Activated CD4-positive, alpha-beta T cell treated with anti-CD3 and anti-CD28 coated beads, Interleukin-2, amount 10 ng/mL, durations not matched to agents 24 days and 14 days (primary cell): ENCODE measurements around the gene SSU72. TPM values are rescaled to one million over a fixed set of nuclear protein-coding genes. Genes with fewer than 3 reads are reported as not detected.
"Not testable (repeated sequence)": the region's sequence is repeated elsewhere in the genome, so short reads cannot be mapped to it uniquely, and the experiment has no call there.

Experiments used
- DNase-seq: peaks from one replicate; pipeline ENCODE4 v3.0.0; 2022
- H3K27ac Mint-ChIP-seq: one replicate; pipeline ENCODE4 v1.8.0; 2022; ENCODE audit warnings: mild to moderate bottlenecking, mixed read lengths
- H3K27me3 Mint-ChIP-seq: one replicate; pipeline ENCODE4 v1.8.0; 2022; ENCODE audit warnings: mixed read lengths
- H3K36me3 Mint-ChIP-seq: one replicate; pipeline ENCODE4 v1.8.0; 2022; ENCODE audit warnings: low read depth, mild to moderate bottlenecking, mixed read lengths
- H3K4me1 Mint-ChIP-seq: one replicate; pipeline ENCODE4 v1.8.0; 2021; ENCODE audit warnings: mixed read lengths
- H3K4me3 Mint-ChIP-seq: one replicate; pipeline ENCODE4 v1.8.0; 2022; ENCODE audit warnings: mild to moderate bottlenecking, moderate library complexity, mixed read lengths
- H3K9me3 Mint-ChIP-seq: one replicate; pipeline ENCODE4 v1.8.0; 2021; ENCODE audit warnings: mixed read lengths
- intact Hi-C: fragments of 100-400 bp; cut with micrococcal nuclease; formaldehyde crosslinking; loops from one replicate; pipeline ENCODE4 v1.15.1; 2023
- total RNA-seq: library from RNA; stranded (reverse); gene quantifications from 2 replicates; pipeline ENCODE4 v1.2.3, GENCODE V29; 2022

Gene SSU72
- total RNA-seq, 1 donor from 2014 or later = 134 TPM

- not testable (repeated sequence) for H3K27me3 Mint-ChIP-seq, H3K36me3 Mint-ChIP-seq, H3K9me3 Mint-ChIP-seq
- Mint-ChIP-seq H3K4me3 (peak overlapping the region; percentile 72), H3K4me1 (peaks cover 10% of the 10 kb centered on the region), H3K27ac (peak overlapping the region; percentile 92)
- DNase-seq = peak; percentile 71
- intact Hi-C loops = loop anchor here (10.0 kb wide), 1 partner anchor 131 kb away; the partner anchor contains the start of gene AURKAIP1
Observed at GRCh38 chr1:1505366-1505798, 69.3 kb downstream of the SSU72 start.

- Mint-ChIP-seq H3K4me3 (peak overlapping the region; percentile 72), H3K4me1 (peaks cover 10% of the 10 kb centered on the region), H3K27ac (peak overlapping the region; percentile 92)
- intact Hi-C loops = loop anchor here (10.0 kb wide), 1 partner anchor 130 kb away; the partner anchor contains the start of gene AURKAIP1
- H3K36me3 Mint-ChIP-seq, H3K27me3 Mint-ChIP-seq, H3K9me3 Mint-ChIP-seq: not testable (repeated sequence)
- peak; percentile 93 for DNase-seq
Observed at GRCh38 chr1:1504777-1505365, 69.8 kb downstream of the SSU72 start.

GRCh38 chr1:1495461-1495975, 79.1 kb downstream of the SSU72 start:
- H3K27me3 Mint-ChIP-seq, H3K4me3 Mint-ChIP-seq, H3K4me1 Mint-ChIP-seq, H3K27ac Mint-ChIP-seq, DNase-seq, H3K9me3 Mint-ChIP-seq, intact Hi-C loops: not testable (repeated sequence)
- H3K36me3 Mint-ChIP-seq = peaks cover 41% of the 10 kb centered on the region

GRCh38 chr1:1494311-1494710, 80.4 kb downstream of the SSU72 start:
- H3K27me3 Mint-ChIP-seq, H3K27ac Mint-ChIP-seq, DNase-seq, H3K4me1 Mint-ChIP-seq, H3K9me3 Mint-ChIP-seq, H3K4me3 Mint-ChIP-seq, intact Hi-C loops: not testable (repeated sequence)
- H3K36me3 Mint-ChIP-seq = peaks cover 52% of the 10 kb centered on the region

Other genes starting within 250 kb of the SSU72 start
- 0.28 and 0.38 TPM in 2 replicates for gene TAS1R3, start 243.6 kb downstream of the SSU72 start, total RNA-seq
- gene DVL1, start 225.4 kb downstream of the SSU72 start, total RNA-seq = 63.2 and 65.9 TPM in 2 replicates
- gene MXRA8, start 216.3 kb downstream of the SSU72 start, total RNA-seq = 0.24 and 0.75 TPM in 2 replicates
- 142 and 146 TPM in 2 replicates for gene AURKAIP1, start 199.7 kb downstream of the SSU72 start, total RNA-seq
- 144 and 146 TPM in 2 replicates for gene CCNL2, start 175.5 kb downstream of the SSU72 start, total RNA-seq
- 187 and 194 TPM in 2 replicates for gene MRPL20, start 167.6 kb downstream of the SSU72 start, total RNA-seq
- gene ANKRD65, start 153.6 kb downstream of the SSU72 start, total RNA-seq = not detected in 2 replicates
- 4.9 and 5.2 TPM in 2 replicates for gene VWA1, start 139.2 kb downstream of the SSU72 start, total RNA-seq
- 0.40 and 0.75 TPM in 2 replicates for gene ATAD3C, start 125.2 kb downstream of the SSU72 start, total RNA-seq
- 98.0 and 98.5 TPM in 2 replicates for gene ATAD3B, start 103.1 kb downstream of the SSU72 start, total RNA-seq
- gene ATAD3A, start 62.7 kb downstream of the SSU72 start, total RNA-seq = 102 and 107 TPM in 2 replicates
- gene TMEM240, start 34.2 kb downstream of the SSU72 start, total RNA-seq = 0.52 TPM in 1 of 2 replicates, not detected in the other
- gene FNDC10, start 25.3 kb upstream of the SSU72 start, total RNA-seq = 14.3 and 15.9 TPM in 2 replicates
- gene MIB2, start 40.6 kb upstream of the SSU72 start, total RNA-seq = 32.7 and 34.1 TPM in 2 replicates
- gene MMP23B, start 57.3 kb upstream of the SSU72 start, total RNA-seq = 1.2 and 1.5 TPM in 2 replicates
- gene CDK11B, start 84.1 kb upstream of the SSU72 start, total RNA-seq = 38.0 and 40.4 TPM in 2 replicates
- 40.3 and 41.5 TPM in 2 replicates for gene SLC35E2B, start 117.9 kb upstream of the SSU72 start, total RNA-seq
- gene CDK11A, start 149.5 kb upstream of the SSU72 start, total RNA-seq = 68.3 and 70.4 TPM in 2 replicates
- gene NADK, start 203.6 kb upstream of the SSU72 start, total RNA-seq = 91.3 and 94.5 TPM in 2 replicates